HPDE6-E6E7 (cell line): Measurements from ENCODE around the gene MDC1.
A peak's percentile ranks its signal among the peaks of the same experiment; 100 is the strongest.
"Not testable (repeated sequence)": the region's sequence is repeated elsewhere in the genome, so short reads cannot be mapped to it uniquely, and the experiment has no call there.

Source experiments
- DNase-seq: peaks from one replicate; pipeline ENCODE4 v3.0.0; 2011; ENCODE audit warnings: missing footprints; ENCODE audit errors: extremely low spot score

MDC1 gene

GRCh38 chr6:30679765-30680535 lies 37.1 kb downstream of the MDC1 start:
- no peak for DNase-seq

- no peak for DNase-seq
Measured at GRCh38 chr6:30678964-30679726, 37.9 kb downstream of the MDC1 start.

- DNase-seq: no peak
Measured at GRCh38 chr6:30676660-30677285, 40.3 kb downstream of the MDC1 start.

- DNase-seq: peak; percentile 89
Measured at GRCh38 chr6:30672445-30673253, 44.4 kb downstream of the MDC1 start, which contains the start of gene DHX16. Gene DHX16, minus strand, starts transcription at chr6:30673006. Its CDS starts 165 bp downstream, at chr6:30672841.

GRCh38 chr6:30670760-30671527 lies 46.1 kb downstream of the MDC1 start:
- no peak for DNase-seq

GRCh38 chr6:30666300-30666699 lies 50.8 kb downstream of the MDC1 start:
- DNase-seq: not testable (repeated sequence)

GRCh38 chr6:30664994-30665767 lies 51.9 kb downstream of the MDC1 start:
- no peak for DNase-seq

- DNase-seq: not testable (repeated sequence)
Measured at GRCh38 chr6:30657922-30658321, 59.2 kb downstream of the MDC1 start.

- no peak for DNase-seq
Measured at GRCh38 chr6:30657454-30657853, 59.6 kb downstream of the MDC1 start.

- no peak for DNase-seq
Measured at GRCh38 chr6:30656513-30656912, 60.6 kb downstream of the MDC1 start.

- no peak for DNase-seq
Measured at GRCh38 chr6:30655743-30656094, 61.4 kb downstream of the MDC1 start.

- no peak for DNase-seq
Measured at GRCh38 chr6:30654798-30655742, 62.0 kb downstream of the MDC1 start.

GRCh38 chr6:30651143-30651542 lies 65.9 kb downstream of the MDC1 start:
- DNase-seq: no peak
